Natural killer cell (primary cell): ENCODE measurements around the gene LTC4S. TPM values are rescaled to one million over a fixed set of nuclear protein-coding genes. Genes with fewer than 3 reads are reported as not detected.

ENCODE experiments used
- ATAC-seq, 3 donors: fragments of 150-1000 bp in 2 of 3; fragments of 200-7000 bp in 1 of 3; cut with Tn5 transposase; 1 replicate in 1 of 3; 2 replicates in 2 of 3; pipeline ENCODE4 v1.10.0; 2021; ENCODE audit warnings: mild to moderate bottlenecking in 2 of 3, moderate library complexity in 2 of 3
- DNase-seq, 2 donors: peaks; one replicate each; pipeline versions ENCODE4 v3.0.0 to v3.0.0-alpha.2; 2013 to 2021; ENCODE audit warnings: mixed read lengths in 1 of 2
- H3K27ac ChIP-seq: one replicate; pipeline ENCODE4 v1.5.1; 2013; ENCODE audit warnings: mild to moderate bottlenecking, low read length
- H3K27me3 ChIP-seq: one replicate; pipeline ENCODE4 v1.6.1; 2013; ENCODE audit warnings: low read length; ENCODE audit not compliant: control insufficient read depth, insufficient read depth
- H3K36me3 ChIP-seq: one replicate; pipeline ENCODE4 v1.6.1; 2013; ENCODE audit warnings: low read length; ENCODE audit not compliant: control insufficient read depth, insufficient read depth
- H3K4me1 ChIP-seq: one replicate; pipeline ENCODE4 v1.6.1; 2013; ENCODE audit warnings: low read length; ENCODE audit not compliant: control insufficient read depth, insufficient read depth
- H3K4me3 ChIP-seq: one replicate; pipeline ENCODE4 v1.5.1; 2013; ENCODE audit warnings: low read length
- H3K9me3 ChIP-seq: one replicate; pipeline ENCODE4 v1.6.1; 2013; ENCODE audit warnings: low read length; ENCODE audit not compliant: control insufficient read depth, insufficient read depth
- H3K27ac Mint-ChIP-seq, 2 donors: one replicate each; pipeline ENCODE4 v1.8.0; 2022; ENCODE audit warnings: mild to moderate bottlenecking in 2 of 2, mixed read lengths in 2 of 2, moderate library complexity in 1 of 2
- H3K27me3 Mint-ChIP-seq, 2 donors: one replicate each; pipeline ENCODE4 v1.8.0; 2022; ENCODE audit warnings: low read depth in 2 of 2, mixed read lengths in 2 of 2
- H3K36me3 Mint-ChIP-seq: one replicate; pipeline ENCODE4 v1.8.0; 2022; ENCODE audit warnings: mixed read lengths
- H3K4me1 Mint-ChIP-seq, 2 donors: one replicate each; pipeline ENCODE4 v1.8.0; 2022; ENCODE audit warnings: mixed read lengths in 2 of 2
- H3K4me3 Mint-ChIP-seq: one replicate; pipeline ENCODE4 v1.8.0; 2022; ENCODE audit warnings: mild to moderate bottlenecking, moderate library complexity, mixed read lengths
- H3K9me3 Mint-ChIP-seq, 2 donors: one replicate each; pipeline ENCODE4 v1.8.0; 2022; ENCODE audit warnings: mixed read lengths in 2 of 2
- CTCF ChIP-seq: fragments of 200-600 bp; IDR thresholded peaks from one replicate; pipeline ENCODE4 v1.8.0; 2022; ENCODE audit warnings: antibody characterized with exemption
- WGBS: methylation state at CpG from one replicate; pipeline ENCODE4 v1.1.7; 2013; ENCODE audit warnings: missing lambda C conversion rate; ENCODE audit not compliant: insufficient coverage; 5-methylcytosine and 5-hydroxymethylcytosine counted together
- intact Hi-C: fragments of 100-400 bp; cut with micrococcal nuclease; formaldehyde crosslinking; loops from one replicate; pipeline ENCODE4 v1.14.2; 2022
- total RNA-seq, 4 donors: library from RNA; stranded (reverse); fragments of 120-200 nt in 1 of 4; gene quantifications; one replicate each; pipeline versions ENCODE4 v1.2.3 to v1.2.4, GENCODE V29; 2013 to 2022

Gene LTC4S
- total RNA-seq, 3 donors from 2014 or later (not counting 1 experiment from before 2014, with no cell fraction given): 3.0 to 5.4 (median 3.5) TPM

- Mint-ChIP-seq H3K9me3 (no peaks in the 10 kb centered on the region), H3K4me3 (peak overlapping the region; percentile 96), H3K27me3 (no peaks in the 10 kb centered on the region), H3K27ac (peak overlapping the region; percentile 97 to 98), H3K36me3 (peaks cover 7% of the 10 kb centered on the region), H3K4me1 (peaks cover 43 to 67% of the 10 kb centered on the region in 2 donors)
- no peak for TF ChIP-seq CTCF
- intact Hi-C loops: no loop called here
- Histone ChIP-seq H3K4me1 (peaks cover 58% of the 10 kb centered on the region), H3K9me3 (no peaks in the 10 kb centered on the region), H3K27ac (peak overlapping the region; percentile 100), H3K27me3 (no peaks in the 10 kb centered on the region), H3K36me3 (peaks cover 36% of the 10 kb centered on the region), H3K4me3 (peak overlapping the region; percentile 96)
- WGBS: 70% methylated on average over 3 of the region's 3 CpGs
- ATAC-seq (no peak), DNase-seq (no peak)
Measured at GRCh38 chr5:179822059-179822432, 28.3 kb downstream of the LTC4S start.

- peak overlapping the region; percentile 96 for H3K4me3 Mint-ChIP-seq
- no peak overlapping the region for H3K4me3 ChIP-seq
- H3K27me3 Mint-ChIP-seq: no peaks in the 10 kb centered on the region
- H3K27me3 ChIP-seq: no peaks in the 10 kb centered on the region
- H3K36me3 ChIP-seq: peaks cover 38% of the 10 kb centered on the region
- no peak for TF ChIP-seq CTCF
- WGBS: 88% methylated on average over 8 of the region's 8 CpGs
- peaks cover 7% of the 10 kb centered on the region for H3K36me3 Mint-ChIP-seq
- H3K9me3 ChIP-seq: no peaks in the 10 kb centered on the region
- H3K9me3 Mint-ChIP-seq: no peaks in the 10 kb centered on the region
- peak in 1 of 2 donors; percentile 27 for DNase-seq
- no peak overlapping the region for H3K27ac ChIP-seq
- intact Hi-C loops: no loop called here
- ATAC-seq: no peak
- H3K27ac Mint-ChIP-seq: peak overlapping the region; percentile 97 to 98
- peaks cover 57% of the 10 kb centered on the region for H3K4me1 ChIP-seq
- peaks cover 46 to 69% of the 10 kb centered on the region in 2 donors for H3K4me1 Mint-ChIP-seq
Measured at GRCh38 chr5:179822444-179822990, 28.7 kb downstream of the LTC4S start.

GRCh38 chr5:179823937-179824744 is 30.4 kb downstream of the LTC4S start:
- Histone ChIP-seq H3K36me3 (peaks cover 51% of the 10 kb centered on the region), H3K9me3 (no peaks in the 10 kb centered on the region), H3K27me3 (no peaks in the 10 kb centered on the region), H3K4me1 (peaks cover 46% of the 10 kb centered on the region), H3K4me3 (no peak overlapping the region), H3K27ac (no peak overlapping the region)
- ATAC-seq (no peak), DNase-seq (peak in 1 of 2 donors; percentile 10)
- H3K4me3 Mint-ChIP-seq: peak overlapping the region; percentile 53
- no peak for TF ChIP-seq CTCF
- H3K27ac Mint-ChIP-seq: peak overlapping the region; percentile 52 to 98
- H3K4me1 Mint-ChIP-seq: peaks cover 59 to 64% of the 10 kb centered on the region in 2 donors
- WGBS: 95% methylated on average over 22 of the region's 22 CpGs
- intact Hi-C loops: no loop called here
- H3K9me3 Mint-ChIP-seq: no peaks in the 10 kb centered on the region
- peaks cover 14% of the 10 kb centered on the region for H3K36me3 Mint-ChIP-seq
- no peaks in the 10 kb centered on the region for H3K27me3 Mint-ChIP-seq
